DND-41 (cell line): ENCODE measurements around the gene SCTR.

Experiments used
- ATAC-seq: fragments of 200-7000 bp; cut with Tn5 transposase; 3 replicates; pipeline ENCODE4 v1.9.1; 2021; ENCODE audit warnings: low read depth; ENCODE audit not compliant: insufficient read depth
- DNase-seq: peaks from one replicate; pipeline ENCODE4 v3.0.0-alpha.2; 2020
- H2AFZ ChIP-seq: 2 replicates; pipeline ENCODE4 v1.6.0; 2012; ENCODE audit warnings: low read depth, low read length
- H3K27ac ChIP-seq: 2 replicates; pipeline ENCODE4 v1.5.1; 2012; ENCODE audit warnings: low read length, inconsistent platforms
- H3K27me3 ChIP-seq: fragments of 200-600 bp; sonication (generic); 2 replicates; pipeline ENCODE4 v1.6.0; 2012; ENCODE audit warnings: low read length, mild to moderate bottlenecking, inconsistent platforms; ENCODE audit not compliant: insufficient read depth, poor library complexity
- H3K36me3 ChIP-seq: 2 replicates; pipeline ENCODE4 v1.5.1; 2012; ENCODE audit warnings: low read length, inconsistent platforms; ENCODE audit not compliant: insufficient read depth
- H3K4me1 ChIP-seq: 2 replicates; pipeline ENCODE4 v1.5.1; 2012; ENCODE audit warnings: mild to moderate bottlenecking, low read length; ENCODE audit not compliant: insufficient read depth
- H3K4me2 ChIP-seq: 2 replicates; pipeline ENCODE4 v1.6.0; 2012; ENCODE audit warnings: mild to moderate bottlenecking, moderate library complexity, low read length, inconsistent platforms; ENCODE audit not compliant: insufficient read depth
- H3K4me3 ChIP-seq, 2 experiments: fragments of 200-600 bp in 1 of 2; shearing (Covaris generic) in 1 of 2; 2 replicates each; pipeline ENCODE4 v1.5.1; 2012 to 2016; ENCODE audit warnings: inconsistent platforms in 2 of 2, low read length in 2 of 2, mild to moderate bottlenecking in 2 of 2, low read depth in 1 of 2, moderate library complexity in 1 of 2
- H3K79me2 ChIP-seq: 2 replicates; pipeline ENCODE4 v1.6.0; 2012; ENCODE audit warnings: low read length, inconsistent platforms; ENCODE audit not compliant: insufficient read depth
- H3K9ac ChIP-seq: 2 replicates; pipeline ENCODE4 v1.6.0; 2012; ENCODE audit warnings: low read depth, mild to moderate bottlenecking, inconsistent platforms, low read length, moderate library complexity
- H3K9me3 ChIP-seq: 2 replicates; pipeline ENCODE4 v1.5.1; 2012; ENCODE audit warnings: low read length, moderate library complexity, mild to moderate bottlenecking, inconsistent platforms; ENCODE audit not compliant: insufficient read depth, severe bottlenecking
- H4K20me1 ChIP-seq: 2 replicates; pipeline ENCODE4 v1.6.0; 2012; ENCODE audit warnings: low read length; ENCODE audit not compliant: insufficient read depth
- CTCF ChIP-seq: IDR thresholded peaks from 2 replicates; pipeline ENCODE4 v1.5.1; 2012; ENCODE audit warnings: borderline replicate concordance, low read length, moderate library complexity, mild to moderate bottlenecking; ENCODE audit not compliant: poor library complexity, severe bottlenecking; ENCODE audit errors: extremely low read depth
- EZH2 ChIP-seq: IDR thresholded peaks from 3 replicates; pipeline ENCODE4 v1.6.1; 2012; ENCODE audit warnings: borderline replicate concordance, low read depth, mild to moderate bottlenecking, moderate library complexity, low read length, inconsistent platforms; ENCODE audit not compliant: severe bottlenecking

Gene SCTR

GRCh38 chr2:119473621-119474370 lies 50.5 kb downstream of the SCTR start:
- TF ChIP-seq CTCF, result no peak
- no peak for TF ChIP-seq EZH2
- no peak overlapping the region for H2AFZ ChIP-seq
- DNase-seq (no peak), ATAC-seq (no peak)
- H3K4me1 ChIP-seq, result no peaks in the 10 kb centered on the region
- H3K27ac ChIP-seq, result no peak overlapping the region
- H3K79me2 ChIP-seq, result no peaks in the 10 kb centered on the region
- H3K9ac ChIP-seq, result no peak overlapping the region
- H3K4me3 ChIP-seq, result no peak overlapping the region
- H3K9me3 ChIP-seq, result no peaks in the 10 kb centered on the region
- H3K4me2 ChIP-seq, result no peak overlapping the region
- no peaks in the 10 kb centered on the region for H3K27me3 ChIP-seq
- no peaks in the 10 kb centered on the region for H3K36me3 ChIP-seq
- H4K20me1 ChIP-seq, result no peaks in the 10 kb centered on the region; the same call in 1 of the 2 replicates

DNA sequence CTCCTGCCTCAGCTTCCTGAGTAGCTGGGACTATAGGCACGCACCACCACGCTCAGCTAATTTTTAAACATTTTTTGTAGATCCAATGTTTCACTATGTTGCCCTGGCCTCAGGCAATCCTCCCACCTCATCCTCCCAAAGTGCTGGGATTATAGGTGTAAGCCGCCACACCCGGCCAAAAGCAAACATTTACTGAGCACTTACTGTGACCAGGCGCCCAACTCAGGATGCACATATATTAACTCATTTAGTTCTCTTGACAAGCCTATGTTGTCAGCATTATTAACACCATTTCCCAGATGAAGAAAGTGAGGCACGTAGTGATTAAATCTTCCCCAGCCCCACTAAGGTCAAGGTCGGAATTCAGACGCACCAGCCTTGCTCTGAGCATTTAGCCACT lies 51.5 kb downstream of the SCTR start:
- Histone ChIP-seq H3K27ac (no peak overlapping the region), H3K79me2 (no peaks in the 10 kb centered on the region), H3K4me1 (no peaks in the 10 kb centered on the region), H3K4me2 (no peak overlapping the region), H4K20me1 (no peaks in the 10 kb centered on the region; the same call in 1 of the 2 replicates), H3K27me3 (peaks cover 9% of the 10 kb centered on the region), H3K4me3 (no peak overlapping the region), H3K9me3 (no peaks in the 10 kb centered on the region), H3K9ac (no peak overlapping the region), H3K36me3 (no peaks in the 10 kb centered on the region), H2AFZ (no peak overlapping the region)
- ATAC-seq (no peak), DNase-seq (no peak)
- TF ChIP-seq EZH2 (no peak), CTCF (no peak)

DNA sequence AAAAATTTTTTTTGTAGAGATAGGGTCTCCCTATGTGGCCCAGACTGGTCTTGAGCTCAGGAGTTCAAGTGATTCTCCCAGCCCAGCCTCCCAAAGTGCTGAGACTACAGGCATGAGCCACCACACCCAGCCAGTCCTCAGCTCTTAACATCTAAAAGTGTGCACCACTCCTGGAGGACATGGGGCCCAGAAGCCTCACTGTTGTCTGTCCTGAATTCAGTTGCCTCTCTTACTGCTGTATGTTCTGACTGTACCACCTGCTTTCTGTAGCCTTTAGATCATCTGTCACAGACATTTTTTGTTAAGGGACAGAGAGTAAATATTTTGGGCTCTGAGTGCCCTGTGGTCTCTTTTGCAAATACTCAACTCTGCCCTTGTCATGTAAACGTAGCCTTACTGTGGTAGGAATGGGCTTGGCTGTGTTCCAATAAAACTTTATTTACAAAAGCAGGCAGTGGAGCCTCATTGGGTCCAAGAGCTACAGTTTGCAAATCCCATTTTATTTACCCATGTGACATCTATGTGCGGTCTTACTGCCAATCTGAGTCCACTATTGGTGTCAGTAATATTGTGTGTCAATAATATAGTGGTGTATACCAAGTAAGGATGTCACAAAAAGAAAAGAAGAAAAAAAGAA lies 54.5 kb downstream of the SCTR start:
- ATAC-seq, result no peak
- H3K27me3 ChIP-seq, result peaks cover 9% of the 10 kb centered on the region
- no peak overlapping the region for H3K27ac ChIP-seq
- H3K4me1 ChIP-seq, result no peaks in the 10 kb centered on the region
- no peak for DNase-seq
- H3K4me3 ChIP-seq, result no peak overlapping the region
- H3K9ac ChIP-seq, result no peak overlapping the region
- H4K20me1 ChIP-seq, result peaks cover 3% of the 10 kb centered on the region
- no peaks in the 10 kb centered on the region for H3K36me3 ChIP-seq
- H2AFZ ChIP-seq, result no peak overlapping the region
- no peak overlapping the region for H3K4me2 ChIP-seq
- no peaks in the 10 kb centered on the region for H3K79me2 ChIP-seq
- TF ChIP-seq EZH2 (no peak), CTCF (no peak)
- H3K9me3 ChIP-seq, result no peaks in the 10 kb centered on the region
